NCI-H128 (cell line): ENCODE measurements around the gene USPL1.
A peak's percentile ranks its signal among the peaks of the same experiment; 100 is the strongest.
"Not testable (repeated sequence)": the region's sequence is repeated elsewhere in the genome, so short reads cannot be mapped to it uniquely, and the experiment has no call there.

ENCODE experiments used
- DNase-seq: peaks from one replicate; lab custom pipeline; 2025; ENCODE audit not compliant: unreplicated experiment; lab: John Stamatoyannopoulos, UW

Gene USPL1

GRCh38 chr13:30615866-30616541 lies 1.7 kb upstream of the USPL1 start:
- no peak for DNase-seq

- DNase-seq, result peak; percentile 76
Observed at GRCh38 chr13:30616927-30617314, 799 bp upstream of the USPL1 start.

GRCh38 chr13:30618186-30618929 lies 638 bp downstream of the USPL1 start:
- no peak for DNase-seq

GRCh38 chr13:30618930-30619279 lies 1.2 kb downstream of the USPL1 start:
- no peak for DNase-seq

GRCh38 chr13:30619731-30620130 lies 2.0 kb downstream of the USPL1 start:
- no peak for DNase-seq

GRCh38 chr13:30620941-30621340 lies 3.2 kb downstream of the USPL1 start:
- no peak for DNase-seq

GRCh38 chr13:30622551-30622950 lies 4.8 kb downstream of the USPL1 start:
- no peak for DNase-seq

GRCh38 chr13:30623392-30623791 lies 5.7 kb downstream of the USPL1 start:
- no peak for DNase-seq

GRCh38 chr13:30624630-30625029 lies 6.9 kb downstream of the USPL1 start:
- DNase-seq, result no peak

GRCh38 chr13:30629527-30629926 lies 11.8 kb downstream of the USPL1 start:
- no peak for DNase-seq

GRCh38 chr13:30633861-30634260 lies 16.1 kb downstream of the USPL1 start:
- DNase-seq, result no peak

GRCh38 chr13:30634838-30635237 lies 17.1 kb downstream of the USPL1 start:
- DNase-seq, result no peak

GRCh38 chr13:30638301-30638700 lies 20.6 kb downstream of the USPL1 start:
- DNase-seq, result no peak

GRCh38 chr13:30639671-30640070 lies 22.0 kb downstream of the USPL1 start:
- no peak for DNase-seq

- not testable (repeated sequence) for DNase-seq
Observed at GRCh38 chr13:30641173-30641572, 23.5 kb downstream of the USPL1 start.

- no peak for DNase-seq
Observed at GRCh38 chr13:30645629-30646028, 27.9 kb downstream of the USPL1 start.

GRCh38 chr13:30647420-30647819 lies 29.7 kb downstream of the USPL1 start:
- no peak for DNase-seq

- DNase-seq, result no peak
Observed at GRCh38 chr13:30647824-30648521, 30.3 kb downstream of the USPL1 start.

- no peak for DNase-seq
Observed at GRCh38 chr13:30648522-30649012, 30.8 kb downstream of the USPL1 start.

- DNase-seq, result not testable (repeated sequence)
Observed at GRCh38 chr13:30651648-30652047, 33.9 kb downstream of the USPL1 start.

GRCh38 chr13:30652746-30653386 lies 35.1 kb downstream of the USPL1 start:
- DNase-seq, result no peak
